Liver (tissue), 9 donors: Measurements from ENCODE around the gene RPTOR. TPM values are rescaled to one million over a fixed set of nuclear protein-coding genes. Genes with fewer than 3 reads are reported as not detected.

Source experiments
- DNase-seq: peaks from one replicate; pipeline ENCODE4 v3.0.0-alpha.2; 2017; ENCODE audit warnings: low spot score
- H3K27ac ChIP-seq, 2 donors: one replicate each; pipeline ENCODE4 v1.7.0; 2013; ENCODE audit warnings: inconsistent platforms in 2 of 2, low read length in 2 of 2, control low read depth in 1 of 2, low read depth in 1 of 2, mild to moderate bottlenecking in 1 of 2
- H3K27me3 ChIP-seq, 4 donors: one replicate each; pipeline versions ENCODE4 v1.6.1 to v1.7.0; 2013; ENCODE audit warnings: low read length in 3 of 4, inconsistent platforms in 1 of 4, mild to moderate bottlenecking in 1 of 4, moderate library complexity in 1 of 4; ENCODE audit not compliant: control insufficient read depth in 4 of 4, insufficient read depth in 4 of 4
- H3K36me3 ChIP-seq, 4 donors: one replicate each; pipeline versions ENCODE4 v1.6.1 to v1.7.0; 2013; ENCODE audit warnings: low read length in 3 of 4, mild to moderate bottlenecking in 3 of 4, low read depth in 1 of 4, moderate library complexity in 1 of 4; ENCODE audit not compliant: control insufficient read depth in 4 of 4, insufficient read depth in 3 of 4
- H3K4me1 ChIP-seq, 4 donors: one replicate each; pipeline versions ENCODE4 v1.6.1 to v1.7.0; 2013; ENCODE audit warnings: low read length in 3 of 4, mild to moderate bottlenecking in 3 of 4, moderate library complexity in 1 of 4; ENCODE audit not compliant: control insufficient read depth in 4 of 4, insufficient read depth in 4 of 4
- H3K4me3 ChIP-seq, 3 donors: one replicate each; pipeline versions ENCODE4 v1.6.1 to v1.7.0; 2013; ENCODE audit warnings: low read length in 3 of 3, control low read depth in 1 of 3, low read depth in 1 of 3, mild to moderate bottlenecking in 1 of 3
- H3K9ac ChIP-seq, 2 donors: one replicate each; pipeline ENCODE4 v1.7.0; 2013; ENCODE audit warnings: low read length in 2 of 2, mild to moderate bottlenecking in 2 of 2, moderate library complexity in 2 of 2, control low read depth in 1 of 2, low read depth in 1 of 2
- H3K9me3 ChIP-seq, 4 donors: one replicate each; pipeline versions ENCODE4 v1.6.1 to v1.7.0; 2013; ENCODE audit warnings: low read length in 3 of 4; ENCODE audit not compliant: control insufficient read depth in 4 of 4
- CTCF ChIP-seq: fragments of 150-350 bp; IDR thresholded peaks from 2 replicates; pipeline ENCODE4 v1.5.1; 2017; ENCODE audit warnings: improper control_type of control experiment, low read depth, low read length; ENCODE audit not compliant: missing input control
- EGR1 ChIP-seq, 2 donors: IDR thresholded peaks; 2 replicates each; pipeline ENCODE4 v1.6.1; 2016 to 2018; ENCODE audit warnings: antibody characterized with exemption in 2 of 2, low read depth in 2 of 2
- FOXA1 ChIP-seq: IDR thresholded peaks from 2 replicates; pipeline ENCODE4 v1.6.1; 2016; ENCODE audit warnings: antibody characterized with exemption
- FOXA2 ChIP-seq: IDR thresholded peaks from 2 replicates; pipeline ENCODE4 v1.6.1; 2016; ENCODE audit warnings: antibody characterized with exemption
- GABPA ChIP-seq, 2 donors: IDR thresholded peaks in 1 of 2; conservative IDR thresholded peaks in 1 of 2; 2 replicates each; pipeline ENCODE4 v1.6.1; 2016; ENCODE audit warnings: antibody characterized with exemption in 2 of 2, mild to moderate bottlenecking in 1 of 2, moderate library complexity in 1 of 2
- HNF4A ChIP-seq, 2 donors: conservative IDR thresholded peaks; 2 replicates each; pipeline ENCODE4 v1.6.1; 2016; ENCODE audit warnings: antibody characterized with exemption in 2 of 2, mild to moderate bottlenecking in 2 of 2
- HNF4G ChIP-seq: IDR thresholded peaks from 2 replicates; pipeline ENCODE4 v1.6.1; 2016; ENCODE audit warnings: antibody characterized with exemption
- JUND ChIP-seq, 2 donors: IDR thresholded peaks; 2 replicates each; pipeline ENCODE4 v1.6.1; 2016; ENCODE audit warnings: antibody characterized with exemption in 2 of 2
- NR2F2 ChIP-seq: IDR thresholded peaks from 2 replicates; pipeline ENCODE4 v1.6.1; 2016; ENCODE audit warnings: antibody characterized with exemption
- RAD21 ChIP-seq, 2 donors: IDR thresholded peaks; 2 replicates each; pipeline ENCODE4 v1.6.1; 2016; ENCODE audit warnings: antibody characterized with exemption in 2 of 2, mild to moderate bottlenecking in 2 of 2
- REST ChIP-seq: IDR thresholded peaks from 2 replicates; pipeline ENCODE4 v1.6.1; 2016; ENCODE audit warnings: antibody characterized with exemption, mild to moderate bottlenecking
- RXRA ChIP-seq, 2 donors: IDR thresholded peaks; 2 replicates each; pipeline ENCODE4 v1.6.1; 2017 to 2018; ENCODE audit warnings: antibody characterized with exemption in 2 of 2, mild to moderate bottlenecking in 1 of 2
- SP1 ChIP-seq: IDR thresholded peaks from 2 replicates; pipeline ENCODE4 v1.6.1; 2018; ENCODE audit warnings: antibody characterized with exemption, mild to moderate bottlenecking
- YY1 ChIP-seq: IDR thresholded peaks from 2 replicates; pipeline ENCODE4 v1.6.1; 2016; ENCODE audit warnings: antibody characterized with exemption, mild to moderate bottlenecking
- WGBS: extraction: QIAGEN DNeasy Blood & Tissue Kit; methylation state at CpG from one replicate; pipeline ENCODE4 v1.1.7; 2013; 5-methylcytosine and 5-hydroxymethylcytosine counted together
- polyA plus RNA-seq, 2 donors: library from polyadenylated mRNA; stranded (reverse) in 1 of 2; unstranded in 1 of 2; fragments of 200-250 nt in 1 of 2; fragments of >200 nt in 1 of 2; fragmentation: Nextera tagmentation in 1 of 2; extraction: Ambion mirVana in 1 of 2; gene quantifications; one replicate each; pipeline versions ENCODE4 v1.2.1 to v1.2.3, GENCODE V29; 2013 to 2015
- total RNA-seq, 2 donors: library from RNA; depleted of rRNA; stranded (reverse); fragments of >200 nt; gene quantifications; one replicate each; pipeline ENCODE4 v1.2.3, GENCODE V29; 2014
- TF ChIP-seq, protein P1 (sequence below): IDR thresholded peaks from 2 replicates; pipeline ENCODE4 v1.6.1; 2016; ENCODE audit warnings: antibody characterized with exemption
- donor health status: healthy.
- donor health status: healthy.
- donor health status: healthy.
- donor health status: healthy.
- donor health status: healthy.

Gene RPTOR
- total and polyA plus RNA-seq, 4 donors, result 4.8 to 25.4 (median 11.6) TPM

DNA sequence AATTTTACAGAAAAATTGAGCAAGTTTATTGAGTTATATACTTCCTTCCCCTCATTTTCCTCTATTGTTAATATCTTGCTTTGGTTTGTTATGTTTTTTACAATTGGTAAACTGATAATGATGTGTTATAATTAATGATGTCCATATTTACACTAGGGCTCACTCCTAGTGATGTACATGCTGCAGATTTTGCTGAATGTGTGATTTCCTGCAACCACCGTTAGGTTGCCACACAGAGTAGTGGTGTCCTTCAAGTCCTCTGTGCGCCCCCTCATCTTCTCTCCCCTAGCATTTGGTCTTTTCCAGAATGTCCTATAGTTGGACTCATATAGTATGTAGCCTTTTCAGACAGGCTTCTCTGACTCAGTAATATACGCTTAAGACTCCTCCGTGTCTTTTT is 167.5 kb downstream of the RPTOR start:
- 94% methylated on average over 4 of the region's 4 CpGs for WGBS
- no peak overlapping the region for H3K27ac ChIP-seq
- no peak overlapping the region for H3K9ac ChIP-seq
- no peak overlapping the region for H3K4me3 ChIP-seq
- H3K27me3 ChIP-seq, result no peaks in the 10 kb centered on the region
- no peaks in the 10 kb centered on the region for H3K4me1 ChIP-seq
- H3K36me3 ChIP-seq, result peaks cover 0 to 13% (median 2%) of the 10 kb centered on the region in 4 donors
- TF ChIP-seq CTCF, result no peak
- TF ChIP-seq NR2F2, result no peak
- TF ChIP-seq SP1, result no peak
- TF ChIP-seq FOXA1, result no peak
- TF ChIP-seq FOXA2, result no peak
- TF ChIP-seq, protein P1, sequence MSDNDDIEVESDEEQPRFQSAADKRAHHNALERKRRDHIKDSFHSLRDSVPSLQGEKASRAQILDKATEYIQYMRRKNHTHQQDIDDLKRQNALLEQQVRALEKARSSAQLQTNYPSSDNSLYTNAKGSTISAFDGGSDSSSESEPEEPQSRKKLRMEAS, result no peak
- TF ChIP-seq JUND (IDR thresholded peaks at IDR 0.05), result no peak
- no peak for TF ChIP-seq RXRA (IDR thresholded peaks at IDR 0.05)
- TF ChIP-seq HNF4G, result no peak
- no peak for TF ChIP-seq REST
- no peak for TF ChIP-seq GABPA (IDR thresholded peaks at IDR 0.05 in 1 of 2, conservative IDR thresholded peaks at IDR 0.05 in 1 of 2)
- no peak for TF ChIP-seq YY1
- no peaks in the 10 kb centered on the region for H3K9me3 ChIP-seq
- DNase-seq, result no peak

- 93% methylated on average over 8 of the region's 8 CpGs for WGBS
- no peaks in the 10 kb centered on the region for H3K4me1 ChIP-seq
- no peak overlapping the region for H3K27ac ChIP-seq
- no peak for TF ChIP-seq REST
- no peak for TF ChIP-seq SP1
- TF ChIP-seq, protein P1, result no peak
- no peak for TF ChIP-seq HNF4A (conservative IDR thresholded peaks at IDR 0.05)
- TF ChIP-seq YY1, result no peak
- no peak for TF ChIP-seq FOXA2
- no peak for TF ChIP-seq RAD21 (IDR thresholded peaks at IDR 0.05)
- no peak for TF ChIP-seq EGR1 (IDR thresholded peaks at IDR 0.05; ENCODE audit: low read depth in 2 of 2)
- no peak overlapping the region for H3K4me3 ChIP-seq
- no peaks in the 10 kb centered on the region for H3K9me3 ChIP-seq
- DNase-seq, result no peak
- H3K36me3 ChIP-seq, result peaks cover 0 to 13% (median 2%) of the 10 kb centered on the region in 4 donors
- H3K27me3 ChIP-seq, result no peaks in the 10 kb centered on the region
- no peak overlapping the region for H3K9ac ChIP-seq
Observed at GRCh38 chr17:80712606-80713005, 168.0 kb downstream of the RPTOR start.
